Measurements from ENCODE around the gene EFS. TPM values are rescaled to one million over a fixed set of nuclear protein-coding genes. Genes with fewer than 3 reads are reported as not detected.

Gene EFS
- total and polyA plus RNA-seq, 2 donors, result 1.6 to 5.2 TPM

GRCh38 chr14:23382276-23382675, 17.3 kb upstream of the EFS start:
- no peak for DNase-seq (ENCODE audit: low read depth in 6 of 9, low spot score in 9 of 9)
- no peak overlapping the region for H3K27ac ChIP-seq (ENCODE audit: low read depth in 1 of 2, low read length in 1 of 2)
- peaks cover 0 to 27% of the 10 kb centered on the region in 2 donors for H3K27me3 ChIP-seq (ENCODE audit: control insufficient read depth in 2 of 2, insufficient read depth in 1 of 2, low read length in 1 of 2)
- no peaks in the 10 kb centered on the region for H3K9me3 ChIP-seq (ENCODE audit: control insufficient read depth in 2 of 2, insufficient read depth in 1 of 2, low read length in 1 of 2)
- H3K4me1 ChIP-seq (ENCODE audit: control insufficient read depth in 2 of 2, insufficient read depth in 2 of 2, low read length in 2 of 2), result no peaks in the 10 kb centered on the region
- 97% methylated on average over 6 of the region's 6 CpGs for WGBS
- no peaks in the 10 kb centered on the region for H3K36me3 ChIP-seq (ENCODE audit: control insufficient read depth in 2 of 2, insufficient read depth in 2 of 2, low read length in 1 of 2)
- no peak overlapping the region for H3K4me3 ChIP-seq (ENCODE audit: low read length in 2 of 2)

- no peak for DNase-seq (ENCODE audit: low read depth in 6 of 9, low spot score in 9 of 9)
- H3K4me3 ChIP-seq (ENCODE audit: low read length in 2 of 2), result no peak overlapping the region
- no peaks in the 10 kb centered on the region for H3K36me3 ChIP-seq (ENCODE audit: control insufficient read depth in 2 of 2, insufficient read depth in 2 of 2, low read length in 1 of 2)
- peaks cover 0 to 30% of the 10 kb centered on the region in 2 donors for H3K27me3 ChIP-seq (ENCODE audit: control insufficient read depth in 2 of 2, insufficient read depth in 1 of 2, low read length in 1 of 2)
- H3K4me1 ChIP-seq (ENCODE audit: control insufficient read depth in 2 of 2, insufficient read depth in 2 of 2, low read length in 2 of 2), result no peaks in the 10 kb centered on the region
- H3K9me3 ChIP-seq (ENCODE audit: control insufficient read depth in 2 of 2, insufficient read depth in 1 of 2, low read length in 1 of 2), result no peaks in the 10 kb centered on the region
- 51% methylated on average over 3 of the region's 3 CpGs for WGBS
- H3K27ac ChIP-seq (ENCODE audit: low read depth in 1 of 2, low read length in 1 of 2), result no peak overlapping the region
These were observed 16.9 kb upstream of the EFS start for GRCh38 chr14:23381871-23382270.

- H3K27me3 ChIP-seq (ENCODE audit: control insufficient read depth in 2 of 2, insufficient read depth in 1 of 2, low read length in 1 of 2), result peaks cover 0 to 33% of the 10 kb centered on the region in 2 donors
- H3K27ac ChIP-seq (ENCODE audit: low read depth in 1 of 2, low read length in 1 of 2), result no peak overlapping the region
- no peak for DNase-seq (ENCODE audit: low read depth in 6 of 9, low spot score in 9 of 9)
- H3K9me3 ChIP-seq (ENCODE audit: control insufficient read depth in 2 of 2, insufficient read depth in 1 of 2, low read length in 1 of 2), result no peaks in the 10 kb centered on the region
- H3K36me3 ChIP-seq (ENCODE audit: control insufficient read depth in 2 of 2, insufficient read depth in 2 of 2, low read length in 1 of 2), result no peaks in the 10 kb centered on the region
- H3K4me1 ChIP-seq (ENCODE audit: control insufficient read depth in 2 of 2, insufficient read depth in 2 of 2, low read length in 2 of 2), result no peaks in the 10 kb centered on the region
- no peak overlapping the region for H3K4me3 ChIP-seq (ENCODE audit: low read length in 2 of 2)
- 95% methylated on average over 4 of the region's 4 CpGs for WGBS
These were observed 16.0 kb upstream of the EFS start for GRCh38 chr14:23380976-23381375.

- peaks cover 0 to 32% of the 10 kb centered on the region in 2 donors for H3K27me3 ChIP-seq (ENCODE audit: control insufficient read depth in 2 of 2, insufficient read depth in 1 of 2, low read length in 1 of 2)
- H3K27ac ChIP-seq (ENCODE audit: low read depth in 1 of 2, low read length in 1 of 2), result no peak overlapping the region
- no peak for DNase-seq (ENCODE audit: low read depth in 6 of 9, low spot score in 9 of 9)
- no peaks in the 10 kb centered on the region for H3K4me1 ChIP-seq (ENCODE audit: control insufficient read depth in 2 of 2, insufficient read depth in 2 of 2, low read length in 2 of 2)
- H3K9me3 ChIP-seq (ENCODE audit: control insufficient read depth in 2 of 2, insufficient read depth in 1 of 2, low read length in 1 of 2), result no peaks in the 10 kb centered on the region
- 88% methylated on average over 16 of the region's 16 CpGs for WGBS
- no peak overlapping the region for H3K4me3 ChIP-seq (ENCODE audit: low read length in 2 of 2)
- H3K36me3 ChIP-seq (ENCODE audit: control insufficient read depth in 2 of 2, insufficient read depth in 2 of 2, low read length in 1 of 2), result no peaks in the 10 kb centered on the region
These were observed 15.4 kb upstream of the EFS start for GRCh38 chr14:23380197-23380914.

- no peak overlapping the region for H3K4me3 ChIP-seq (ENCODE audit: low read length in 2 of 2)
- H3K4me1 ChIP-seq (ENCODE audit: control insufficient read depth in 2 of 2, insufficient read depth in 2 of 2, low read length in 2 of 2), result no peaks in the 10 kb centered on the region
- WGBS, result 42% methylated on average over 12 of the region's 12 CpGs
- no peak overlapping the region for H3K27ac ChIP-seq (ENCODE audit: low read depth in 1 of 2, low read length in 1 of 2)
- DNase-seq (ENCODE audit: low read depth in 6 of 9, low spot score in 9 of 9), result peak in 8 of 9 donors; percentile 34 to 77 (median 58)
- no peaks in the 10 kb centered on the region for H3K9me3 ChIP-seq (ENCODE audit: control insufficient read depth in 2 of 2, insufficient read depth in 1 of 2, low read length in 1 of 2)
- H3K27me3 ChIP-seq (ENCODE audit: control insufficient read depth in 2 of 2, insufficient read depth in 1 of 2, low read length in 1 of 2), result peaks cover 0 to 32% of the 10 kb centered on the region in 2 donors
- no peaks in the 10 kb centered on the region for H3K36me3 ChIP-seq (ENCODE audit: control insufficient read depth in 2 of 2, insufficient read depth in 2 of 2, low read length in 1 of 2)
These were observed 14.6 kb upstream of the EFS start for GRCh38 chr14:23379366-23380196.

- peaks cover 0 to 32% of the 10 kb centered on the region in 2 donors for H3K27me3 ChIP-seq (ENCODE audit: control insufficient read depth in 2 of 2, insufficient read depth in 1 of 2, low read length in 1 of 2)
- 93% methylated on average over 11 of the region's 11 CpGs for whole genome bisulfite sequencing
- no peak overlapping the region for H3K4me3 ChIP-seq (ENCODE audit: low read length in 2 of 2)
- no peak overlapping the region for H3K27ac ChIP-seq (ENCODE audit: low read depth in 1 of 2, low read length in 1 of 2)
- H3K4me1 ChIP-seq (ENCODE audit: control insufficient read depth in 2 of 2, insufficient read depth in 2 of 2, low read length in 2 of 2), result no peaks in the 10 kb centered on the region
- H3K36me3 ChIP-seq (ENCODE audit: control insufficient read depth in 2 of 2, insufficient read depth in 2 of 2, low read length in 1 of 2), result no peaks in the 10 kb centered on the region
- DNase-seq (ENCODE audit: low read depth in 6 of 9, low spot score in 9 of 9), result no peak
- no peaks in the 10 kb centered on the region for H3K9me3 ChIP-seq (ENCODE audit: control insufficient read depth in 2 of 2, insufficient read depth in 1 of 2, low read length in 1 of 2)
These were observed 13.7 kb upstream of the EFS start for GRCh38 chr14:23378612-23379220.

- Histone ChIP-seq H3K4me1 (ENCODE audit: control insufficient read depth in 2 of 2, insufficient read depth in 2 of 2, low read length in 2 of 2) (no peaks in the 10 kb centered on the region), H3K36me3 (ENCODE audit: control insufficient read depth in 2 of 2, insufficient read depth in 2 of 2, low read length in 1 of 2) (no peaks in the 10 kb centered on the region), H3K9me3 (ENCODE audit: control insufficient read depth in 2 of 2, insufficient read depth in 1 of 2, low read length in 1 of 2) (no peaks in the 10 kb centered on the region), H3K27me3 (ENCODE audit: control insufficient read depth in 2 of 2, insufficient read depth in 1 of 2, low read length in 1 of 2) (peaks cover 0 to 35% of the 10 kb centered on the region in 2 donors), H3K4me3 (ENCODE audit: low read length in 2 of 2) (no peak overlapping the region), H3K27ac (ENCODE audit: low read depth in 1 of 2, low read length in 1 of 2) (no peak overlapping the region)
- DNase-seq (ENCODE audit: low read depth in 6 of 9, low spot score in 9 of 9), result no peak
- WGBS, result 92% methylated on average over 14 of the region's 14 CpGs
These were observed 12.9 kb upstream of the EFS start for GRCh38 chr14:23377573-23378563.

GRCh38 chr14:23377198-23377550, 12.2 kb upstream of the EFS start:
- Histone ChIP-seq H3K9me3 (ENCODE audit: control insufficient read depth in 2 of 2, insufficient read depth in 1 of 2, low read length in 1 of 2) (no peaks in the 10 kb centered on the region), H3K27me3 (ENCODE audit: control insufficient read depth in 2 of 2, insufficient read depth in 1 of 2, low read length in 1 of 2) (peaks cover 0 to 29% of the 10 kb centered on the region in 2 donors), H3K36me3 (ENCODE audit: control insufficient read depth in 2 of 2, insufficient read depth in 2 of 2, low read length in 1 of 2) (no peaks in the 10 kb centered on the region), H3K27ac (ENCODE audit: low read depth in 1 of 2, low read length in 1 of 2) (no peak overlapping the region), H3K4me3 (ENCODE audit: low read length in 2 of 2) (no peak overlapping the region), H3K4me1 (ENCODE audit: control insufficient read depth in 2 of 2, insufficient read depth in 2 of 2, low read length in 2 of 2) (no peaks in the 10 kb centered on the region)
- DNase-seq (ENCODE audit: low read depth in 6 of 9, low spot score in 9 of 9), result no peak
- 91% methylated on average over 11 of the region's 11 CpGs for WGBS

Measured in thymus (tissue), 11 donors.